ENCODE results near the gene SPIC.

DNA sequence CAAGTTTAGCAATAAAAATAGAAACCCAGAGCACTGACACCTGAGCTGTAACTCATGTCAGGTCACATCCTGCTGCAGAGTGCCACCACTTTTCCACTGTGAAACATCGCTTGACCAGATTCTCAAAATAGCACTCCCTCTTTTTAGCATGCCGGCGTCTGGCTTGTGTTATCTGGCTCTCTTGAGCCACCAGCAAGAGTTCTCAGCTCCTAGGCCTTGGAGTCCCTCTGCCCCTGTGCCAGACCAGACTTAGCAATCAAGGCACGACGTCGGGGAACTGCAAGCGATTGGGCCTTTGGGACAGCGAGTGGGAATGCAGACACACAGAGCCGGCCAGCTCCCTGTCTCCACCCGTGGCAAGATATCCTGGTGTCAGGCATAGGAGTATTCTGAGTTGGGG lies 52.5 kb downstream of the SPIC start:
- TF ChIP-seq CTCF (IDR thresholded peaks at IDR 0.05; ENCODE audit: poor library complexity) (no peak), EZH2 (IDR thresholded peaks at IDR 0.05; ENCODE audit: borderline replicate concordance) (no peak), EZH2phosphoT487 (IDR thresholded peaks at IDR 0.05; ENCODE audit: low read depth, severe bottlenecking, unreplicated experiment) (no peak)

Data from hepatocyte (in vitro differentiated cells).